ENCODE measurements around the gene TTBK1. TPM values are rescaled to one million over a fixed set of nuclear protein-coding genes. Genes with fewer than 3 reads are reported as not detected.

Gene TTBK1
- total RNA-seq, 1 donor from 2014 or later: 1.7 TPM

DNA sequence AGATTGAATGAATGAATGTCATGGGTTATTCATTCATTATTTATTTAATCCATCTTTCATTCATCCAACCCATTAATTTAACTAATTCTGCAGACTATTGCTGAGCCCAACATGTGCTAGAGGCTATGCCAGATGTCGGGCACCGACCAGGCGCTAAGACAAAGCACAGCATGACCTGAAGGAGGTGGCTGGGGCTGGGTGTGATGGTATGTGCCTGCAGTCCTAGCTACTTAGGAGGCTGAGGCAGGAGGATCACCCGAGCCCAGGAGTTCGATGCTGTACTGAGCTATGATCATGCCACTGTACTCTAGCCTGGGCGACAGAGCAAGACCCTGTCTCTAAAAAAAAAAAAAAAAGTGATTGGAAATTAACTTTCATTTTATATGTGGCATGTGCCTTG is 49.1 kb downstream of the TTBK1 start:
- no peaks in the 10 kb centered on the region for H3K9me3 Mint-ChIP-seq (ENCODE audit: low read depth)
- no peak for TF ChIP-seq CTCF (IDR thresholded peaks at IDR 0.05; ENCODE audit: unreplicated experiment)
- peaks cover 14% of the 10 kb centered on the region for H3K27me3 Mint-ChIP-seq
- no peak for DNase-seq (ENCODE audit: low spot score, unreplicated experiment)
- no peak overlapping the region for H3K4me3 Mint-ChIP-seq (ENCODE audit: low read depth)
- H3K36me3 Mint-ChIP-seq (ENCODE audit: insufficient read depth): no peaks in the 10 kb centered on the region
- no peaks in the 10 kb centered on the region for H3K4me1 Mint-ChIP-seq (ENCODE audit: low read depth)
- no peak overlapping the region for H3K27ac Mint-ChIP-seq

- Mint-ChIP-seq H3K9me3 (ENCODE audit: low read depth) (no peaks in the 10 kb centered on the region), H3K36me3 (ENCODE audit: insufficient read depth) (no peaks in the 10 kb centered on the region), H3K27ac (no peak overlapping the region), H3K27me3 (peaks cover 11% of the 10 kb centered on the region), H3K4me3 (ENCODE audit: low read depth) (no peak overlapping the region), H3K4me1 (ENCODE audit: low read depth) (no peaks in the 10 kb centered on the region)
- no peak for TF ChIP-seq CTCF (IDR thresholded peaks at IDR 0.05; ENCODE audit: unreplicated experiment)
- no peak for DNase-seq (ENCODE audit: low spot score, unreplicated experiment)
These were observed 49.6 kb downstream of the TTBK1 start for GRCh38 chr6:43292763-43293318.

DNA sequence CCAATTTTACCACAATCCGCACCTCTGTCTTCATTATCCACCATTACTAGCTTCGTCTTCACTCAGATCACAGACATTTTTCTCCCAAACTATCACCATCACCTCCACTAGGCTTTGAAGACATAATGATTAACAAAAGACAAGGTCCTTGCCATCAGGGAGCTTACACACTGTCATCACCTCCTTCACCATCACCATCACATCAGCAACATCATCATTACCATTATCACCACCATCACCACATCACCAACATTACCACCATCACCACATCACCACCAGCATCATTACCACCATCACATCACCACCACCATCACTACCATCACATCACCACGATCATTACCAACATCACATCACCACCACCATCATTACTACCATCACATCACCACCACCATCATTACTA is 50.4 kb downstream of the TTBK1 start:
- Mint-ChIP-seq H3K4me1 (ENCODE audit: low read depth) (no peaks in the 10 kb centered on the region), H3K36me3 (ENCODE audit: insufficient read depth) (no peaks in the 10 kb centered on the region), H3K27ac (no peak overlapping the region), H3K4me3 (ENCODE audit: low read depth) (no peak overlapping the region), H3K27me3 (peaks cover 6% of the 10 kb centered on the region), H3K9me3 (ENCODE audit: low read depth) (no peaks in the 10 kb centered on the region)
- TF ChIP-seq CTCF (IDR thresholded peaks at IDR 0.05; ENCODE audit: unreplicated experiment): no peak
- no peak for DNase-seq (ENCODE audit: low spot score, unreplicated experiment)

GRCh38 chr6:43294536-43294935 is 51.3 kb downstream of the TTBK1 start:
- no peak for DNase-seq (ENCODE audit: low spot score, unreplicated experiment)
- Mint-ChIP-seq H3K27me3 (peaks cover 5% of the 10 kb centered on the region), H3K4me3 (ENCODE audit: low read depth) (no peak overlapping the region), H3K4me1 (ENCODE audit: low read depth) (no peaks in the 10 kb centered on the region), H3K9me3 (ENCODE audit: low read depth) (no peaks in the 10 kb centered on the region), H3K36me3 (ENCODE audit: insufficient read depth) (no peaks in the 10 kb centered on the region), H3K27ac (no peak overlapping the region)
- no peak for TF ChIP-seq CTCF (IDR thresholded peaks at IDR 0.05; ENCODE audit: unreplicated experiment)

GRCh38 chr6:43295456-43295855 is 52.2 kb downstream of the TTBK1 start:
- H3K4me1 Mint-ChIP-seq (ENCODE audit: low read depth): no peaks in the 10 kb centered on the region
- H3K36me3 Mint-ChIP-seq (ENCODE audit: insufficient read depth): no peaks in the 10 kb centered on the region
- no peaks in the 10 kb centered on the region for H3K9me3 Mint-ChIP-seq (ENCODE audit: low read depth)
- TF ChIP-seq CTCF (IDR thresholded peaks at IDR 0.05; ENCODE audit: unreplicated experiment): no peak
- DNase-seq (ENCODE audit: low spot score, unreplicated experiment): no peak
- H3K27ac Mint-ChIP-seq: no peak overlapping the region
- H3K4me3 Mint-ChIP-seq (ENCODE audit: low read depth): no peak overlapping the region
- H3K27me3 Mint-ChIP-seq: peaks cover 12% of the 10 kb centered on the region

Measured in progenitor cell of endocrine pancreas (in vitro differentiated cells).